ENCODE measurements around the gene LRP2.

Gene LRP2

GRCh38 chr2:169203952-169204351, 158.4 kb downstream of the LRP2 start:
- DNase-seq (ENCODE audit: extremely low read depth, insufficient read length): no peak
- TF ChIP-seq CTCF (IDR thresholded peaks at IDR 0.05; ENCODE audit: insufficient read depth, low read length, poor library complexity, severe bottlenecking): no peak
- no peaks in the 10 kb centered on the region for H3K36me3 ChIP-seq (ENCODE audit: control insufficient read depth, insufficient read depth, low read length)
- H3K27me3 ChIP-seq (replicated peaks; ENCODE audit: control insufficient read depth, insufficient read depth, low read length): no peaks in the 10 kb centered on the region
- H3K4me3 ChIP-seq (replicated peaks; ENCODE audit: low read depth, low read length): no peak overlapping the region

- Histone ChIP-seq H3K27me3 (replicated peaks; ENCODE audit: control insufficient read depth, insufficient read depth, low read length) (no peaks in the 10 kb centered on the region; the same call in 1 of the 2 replicates), H3K36me3 (ENCODE audit: control insufficient read depth, insufficient read depth, low read length) (no peaks in the 10 kb centered on the region), H3K4me3 (replicated peaks; ENCODE audit: low read depth, low read length) (no peak overlapping the region)
- DNase-seq (ENCODE audit: extremely low read depth, insufficient read length): no peak
- no peak for TF ChIP-seq CTCF (IDR thresholded peaks at IDR 0.05; ENCODE audit: insufficient read depth, low read length, poor library complexity, severe bottlenecking)
These were observed 161.6 kb downstream of the LRP2 start for GRCh38 chr2:169200756-169201155.

GRCh38 chr2:169193618-169194017, 168.7 kb downstream of the LRP2 start:
- Histone ChIP-seq H3K36me3 (ENCODE audit: control insufficient read depth, insufficient read depth, low read length) (no peaks in the 10 kb centered on the region), H3K27me3 (replicated peaks; ENCODE audit: control insufficient read depth, insufficient read depth, low read length) (no peaks in the 10 kb centered on the region; the same call in none of the 2 replicates), H3K4me3 (replicated peaks; ENCODE audit: low read depth, low read length) (no peak overlapping the region)
- DNase-seq (ENCODE audit: extremely low read depth, insufficient read length): no peak
- no peak for TF ChIP-seq CTCF (IDR thresholded peaks at IDR 0.05; ENCODE audit: insufficient read depth, low read length, poor library complexity, severe bottlenecking)

- H3K4me3 ChIP-seq (replicated peaks; ENCODE audit: low read depth, low read length): no peak overlapping the region
- TF ChIP-seq CTCF (IDR thresholded peaks at IDR 0.05; ENCODE audit: insufficient read depth, low read length, poor library complexity, severe bottlenecking): no peak
- H3K27me3 ChIP-seq (replicated peaks; ENCODE audit: control insufficient read depth, insufficient read depth, low read length): no peaks in the 10 kb centered on the region; the same call in 1 of the 2 replicates
- no peak for DNase-seq (ENCODE audit: extremely low read depth, insufficient read length)
- H3K36me3 ChIP-seq (ENCODE audit: control insufficient read depth, insufficient read depth, low read length): no peaks in the 10 kb centered on the region
These were observed 172.0 kb downstream of the LRP2 start for GRCh38 chr2:169190197-169190775.

GRCh38 chr2:169189132-169189531, 173.2 kb downstream of the LRP2 start:
- no peak for DNase-seq (ENCODE audit: extremely low read depth, insufficient read length)
- no peak overlapping the region for H3K4me3 ChIP-seq (replicated peaks; ENCODE audit: low read depth, low read length)
- TF ChIP-seq CTCF (IDR thresholded peaks at IDR 0.05; ENCODE audit: insufficient read depth, low read length, poor library complexity, severe bottlenecking): no peak
- no peaks in the 10 kb centered on the region for H3K36me3 ChIP-seq (ENCODE audit: control insufficient read depth, insufficient read depth, low read length)
- H3K27me3 ChIP-seq (replicated peaks; ENCODE audit: control insufficient read depth, insufficient read depth, low read length): no peaks in the 10 kb centered on the region; the same call in 1 of the 2 replicates

- DNase-seq (ENCODE audit: extremely low read depth, insufficient read length): no peak
- Histone ChIP-seq H3K27me3 (replicated peaks; ENCODE audit: control insufficient read depth, insufficient read depth, low read length) (no peaks in the 10 kb centered on the region; the same call in 1 of the 2 replicates), H3K36me3 (ENCODE audit: control insufficient read depth, insufficient read depth, low read length) (no peaks in the 10 kb centered on the region), H3K4me3 (replicated peaks; ENCODE audit: low read depth, low read length) (no peak overlapping the region)
- no peak for TF ChIP-seq CTCF (IDR thresholded peaks at IDR 0.05; ENCODE audit: insufficient read depth, low read length, poor library complexity, severe bottlenecking)
These were observed 176.6 kb downstream of the LRP2 start for GRCh38 chr2:169185711-169186110.

All from GM06990 (cell line).